B cell (primary cell): Measurements from ENCODE around the gene MUTYH. TPM values are rescaled to one million over a fixed set of nuclear protein-coding genes. Genes with fewer than 3 reads are reported as not detected.

Experiments used
- ATAC-seq: fragments of 200-7000 bp; cut with Tn5 transposase; one replicate; pipeline ENCODE4 v1.10.0; 2021; ENCODE audit warnings: low read depth, mild to moderate bottlenecking, moderate number of reproducible peaks, moderate library complexity
- CTCF ChIA-PET: fragments of 350-600 bp; sonication (Branson Sonifier 250); formaldehyde crosslinking; loops from one replicate; lab custom pipeline; 2021; ENCODE audit warnings: antibody characterized with exemption, inconsistent platforms; lab: Charles Lee
- POLR2A ChIA-PET: fragments of 350-600 bp; sonication (Branson Sonifier 250); formaldehyde crosslinking; loops from one replicate; lab custom pipeline; 2021; ENCODE audit warnings: antibody characterized with exemption; lab: Charles Lee
- DNase-seq: peaks from one replicate; pipeline ENCODE4 v3.0.0; 2013
- H2AFZ ChIP-seq: 2 replicates; pipeline ENCODE4 v1.6.1; 2012; ENCODE audit warnings: mild to moderate bottlenecking, low read depth, low read length; ENCODE audit not compliant: insufficient read depth, poor library complexity, severe bottlenecking
- H3K27ac ChIP-seq, 2 donors: 1 replicate in 1 of 2; 2 replicates in 1 of 2; pipeline ENCODE4 v1.5.1; 2012 to 2013; ENCODE audit warnings: low read length in 2 of 2, mild to moderate bottlenecking in 2 of 2, moderate library complexity in 1 of 2
- H3K27me3 ChIP-seq, 4 experiments: fragments of 200-600 bp in 1 of 4; sonication (generic) in 1 of 4; replicated peaks in 1 of 4; 1 replicate in 2 of 4; 2 replicates in 2 of 4; pipeline versions ENCODE4 v1.6.1 to v1.7.0; 2013 to 2016; ENCODE audit warnings: low read length in 3 of 4, mild to moderate bottlenecking in 2 of 4, mixed read lengths in 1 of 4, moderate library complexity in 1 of 4; ENCODE audit not compliant: insufficient read depth in 4 of 4, control insufficient read depth in 3 of 4; ENCODE audit errors: control extremely low read depth in 1 of 4
- H3K36me3 ChIP-seq, 2 experiments: replicated peaks in 1 of 2; 1 replicate in 1 of 2; 2 replicates in 1 of 2; pipeline versions ENCODE4 v1.6.1 to v1.7.1; 2013; ENCODE audit warnings: low read length in 1 of 2; ENCODE audit not compliant: insufficient read depth in 2 of 2, control insufficient read depth in 1 of 2; ENCODE audit errors: control extremely low read depth in 1 of 2, extremely low read depth in 1 of 2
- H3K4me1 ChIP-seq, 2 donors: fragments of 200-600 bp in 1 of 2; sonication (generic) in 1 of 2; 1 replicate in 1 of 2; 2 replicates in 1 of 2; pipeline versions ENCODE4 v1.5.1 to v1.6.1; 2013 to 2017; ENCODE audit warnings: low read length in 2 of 2; ENCODE audit not compliant: control insufficient read depth in 2 of 2, insufficient read depth in 2 of 2
- H3K4me2 ChIP-seq: replicated peaks from 2 replicates; pipeline ENCODE3; 2012; ENCODE audit warnings: mild to moderate bottlenecking, low read depth, low read length; ENCODE audit not compliant: poor library complexity, severe bottlenecking
- H3K4me3 ChIP-seq, 5 experiments: fragments of 200-600 bp in 1 of 5; sonication (generic) in 1 of 5; 1 replicate in 3 of 5; 2 replicates in 2 of 5; pipeline versions ENCODE4 v1.5.1 to v1.7.0; 2011 to 2016; ENCODE audit warnings: low read length in 4 of 5, mild to moderate bottlenecking in 4 of 5, low read depth in 2 of 5, control low read depth in 1 of 5, moderate library complexity in 1 of 5; ENCODE audit not compliant: insufficient read depth in 1 of 5; ENCODE audit errors: control extremely low read depth in 1 of 5, extremely low read depth in 1 of 5
- H3K79me2 ChIP-seq: fragments of 200-600 bp; sonication (generic); one replicate; pipeline ENCODE4 v1.6.0; 2016; ENCODE audit warnings: low read length; ENCODE audit not compliant: control insufficient read depth, insufficient read depth
- H3K9ac ChIP-seq: fragments of 200-600 bp; sonication (generic); 2 replicates; pipeline ENCODE4 v1.6.1; 2017; ENCODE audit warnings: mild to moderate bottlenecking, low read length, moderate library complexity
- H3K9me3 ChIP-seq, 3 donors: one replicate each; pipeline versions ENCODE4 v1.6.1 to v1.7.1; 2013; ENCODE audit warnings: low read length in 2 of 3; ENCODE audit not compliant: control insufficient read depth in 2 of 3, insufficient read depth in 1 of 3; ENCODE audit errors: control extremely low read depth in 1 of 3
- H4K20me1 ChIP-seq: 2 replicates; pipeline ENCODE4 v1.6.0; 2012; ENCODE audit warnings: mild to moderate bottlenecking, low read length; ENCODE audit not compliant: insufficient read depth, control insufficient read depth, poor library complexity, severe bottlenecking
- H3K27ac Mint-ChIP-seq: one replicate; pipeline ENCODE4 v1.8.0; 2021; ENCODE audit warnings: mixed read lengths
- H3K27me3 Mint-ChIP-seq: one replicate; pipeline ENCODE4 v1.8.0; 2021; ENCODE audit warnings: mixed read lengths
- H3K4me1 Mint-ChIP-seq: one replicate; pipeline ENCODE4 v1.8.0; 2021; ENCODE audit warnings: mixed read lengths
- H3K4me3 Mint-ChIP-seq: one replicate; pipeline ENCODE4 v1.8.0; 2021; ENCODE audit warnings: mixed read lengths
- H3K9me3 Mint-ChIP-seq: one replicate; pipeline ENCODE4 v1.8.0; 2022; ENCODE audit warnings: mixed read lengths; ENCODE audit not compliant: insufficient read depth
- EZH2 ChIP-seq: IDR thresholded peaks from 2 replicates; pipeline ENCODE4 v1.6.1; 2012; ENCODE audit warnings: borderline replicate concordance, low read depth, mild to moderate bottlenecking, moderate library complexity, low read length; ENCODE audit not compliant: insufficient read depth, poor library complexity, severe bottlenecking
- WGBS: methylation state at CpG from one replicate; pipeline ENCODE4 v1.1.5; 2013; ENCODE audit warnings: missing lambda C conversion rate; ENCODE audit not compliant: insufficient coverage; 5-methylcytosine and 5-hydroxymethylcytosine counted together
- intact Hi-C: fragments of 100-400 bp; cut with micrococcal nuclease; formaldehyde crosslinking; loops from one replicate; pipeline ENCODE4 v1.10.0; 2022
- polyA plus RNA-seq: library from polyadenylated mRNA; depleted of rRNA; stranded (reverse); fragments of >200 nt; gene quantifications from 2 replicates; pipeline ENCODE4 v1.2.3, GENCODE V29; 2012
- total RNA-seq, 2 donors: library from RNA; stranded (reverse); fragments of 120-200 nt in 1 of 2; gene quantifications; 1 replicate in 1 of 2; 2 replicates in 1 of 2; pipeline versions ENCODE4 v1.2.3 to v1.2.4, GENCODE V29; 2013 to 2022
- TF ChIP-seq, protein P1 (sequence below): fragments of 200-600 bp; IDR thresholded peaks from one replicate; pipeline ENCODE4 v1.8.0; 2022; ENCODE audit warnings: antibody characterized with exemption, mild to moderate bottlenecking

The MUTYH gene
- total and polyA plus RNA-seq, 2 donors (not counting 1 experiment from before 2014, with no cell fraction given): 65.0 to 68.5 TPM

DNA sequence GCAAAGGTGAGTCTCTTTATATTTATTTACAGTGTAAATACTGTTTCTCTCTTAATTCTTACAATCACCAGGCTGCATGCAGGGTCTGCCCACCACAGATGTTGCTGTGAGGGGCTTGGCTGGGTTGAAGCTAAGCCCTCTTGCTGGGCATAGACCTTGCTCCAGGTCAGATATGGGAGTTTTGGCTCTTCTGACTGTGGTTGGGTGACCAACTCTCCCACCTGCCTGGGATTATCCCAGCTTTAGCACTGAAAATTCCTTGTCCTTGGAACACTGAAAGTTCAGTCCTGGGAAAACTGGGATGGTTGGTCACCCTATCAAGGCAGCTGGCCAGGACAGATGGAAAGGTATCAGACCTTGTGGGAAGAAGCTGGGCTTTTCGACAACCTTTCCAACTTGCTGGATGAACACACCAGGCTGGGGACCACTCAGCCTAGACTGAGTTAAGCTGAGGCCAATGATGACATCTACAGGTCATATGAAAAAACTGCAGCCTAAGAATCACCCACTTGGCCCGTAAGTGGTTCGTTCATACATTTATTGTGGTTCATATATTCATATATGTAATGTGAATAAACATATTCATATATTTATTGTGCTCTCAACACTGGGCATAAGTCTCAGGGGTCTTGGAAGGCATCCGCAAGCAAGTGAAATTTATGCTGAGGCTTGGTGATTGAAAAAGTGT, 40.1 kb downstream of the MUTYH start:
- H3K4me3 ChIP-seq: no peak overlapping the region
- H4K20me1 ChIP-seq: no peaks in the 10 kb centered on the region
- no peak overlapping the region for H3K27ac ChIP-seq
- Mint-ChIP-seq H3K27ac (no peak overlapping the region), H3K4me3 (no peak overlapping the region), H3K4me1 (peaks cover 18% of the 10 kb centered on the region), H3K9me3 (no peaks in the 10 kb centered on the region), H3K27me3 (no peaks in the 10 kb centered on the region)
- H3K9me3 ChIP-seq: no peaks in the 10 kb centered on the region
- intact Hi-C loops: loop anchor here (1.0 kb wide), 4 partner anchors 282 to 569 kb away; partner anchors contain the start of gene RNU5D-1
- no peak for ATAC-seq
- no peaks in the 10 kb centered on the region for H3K36me3 ChIP-seq
- no peak overlapping the region for H3K9ac ChIP-seq
- no peaks in the 10 kb centered on the region for H3K79me2 ChIP-seq
- POLR2A ChIA-PET: interaction anchor here (0.6 to 1.6 kb wide), 2 partner anchors 285 to 462 kb away, joined by 3 to 8 read pairs; no protein-coding TSS in a partner anchor
- no peak for TF ChIP-seq EZH2
- TF ChIP-seq, protein P1, sequence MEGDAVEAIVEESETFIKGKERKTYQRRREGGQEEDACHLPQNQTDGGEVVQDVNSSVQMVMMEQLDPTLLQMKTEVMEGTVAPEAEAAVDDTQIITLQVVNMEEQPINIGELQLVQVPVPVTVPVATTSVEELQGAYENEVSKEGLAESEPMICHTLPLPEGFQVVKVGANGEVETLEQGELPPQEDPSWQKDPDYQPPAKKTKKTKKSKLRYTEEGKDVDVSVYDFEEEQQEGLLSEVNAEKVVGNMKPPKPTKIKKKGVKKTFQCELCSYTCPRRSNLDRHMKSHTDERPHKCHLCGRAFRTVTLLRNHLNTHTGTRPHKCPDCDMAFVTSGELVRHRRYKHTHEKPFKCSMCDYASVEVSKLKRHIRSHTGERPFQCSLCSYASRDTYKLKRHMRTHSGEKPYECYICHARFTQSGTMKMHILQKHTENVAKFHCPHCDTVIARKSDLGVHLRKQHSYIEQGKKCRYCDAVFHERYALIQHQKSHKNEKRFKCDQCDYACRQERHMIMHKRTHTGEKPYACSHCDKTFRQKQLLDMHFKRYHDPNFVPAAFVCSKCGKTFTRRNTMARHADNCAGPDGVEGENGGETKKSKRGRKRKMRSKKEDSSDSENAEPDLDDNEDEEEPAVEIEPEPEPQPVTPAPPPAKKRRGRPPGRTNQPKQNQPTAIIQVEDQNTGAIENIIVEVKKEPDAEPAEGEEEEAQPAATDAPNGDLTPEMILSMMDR: peak; percentile 83
- peaks cover 8 to 17% of the 10 kb centered on the region in 2 donors for H3K4me1 ChIP-seq
- CTCF ChIA-PET: interaction anchor here (0.7 to 9.3 kb wide), 29 partner anchors 9 to 602 kb away, joined by 3 to 388 read pairs (median 4); partner anchors contain the start of genes CCDC163, EIF2B3, HECTD3 and MMACHC
- H2AFZ ChIP-seq: no peak overlapping the region
- peak; percentile 76 for DNase-seq
- no peak overlapping the region for H3K4me2 ChIP-seq
- WGBS: 54% methylated on average over 2 of the region's 4 CpGs
- no peaks in the 10 kb centered on the region for H3K27me3 ChIP-seq

DNA sequence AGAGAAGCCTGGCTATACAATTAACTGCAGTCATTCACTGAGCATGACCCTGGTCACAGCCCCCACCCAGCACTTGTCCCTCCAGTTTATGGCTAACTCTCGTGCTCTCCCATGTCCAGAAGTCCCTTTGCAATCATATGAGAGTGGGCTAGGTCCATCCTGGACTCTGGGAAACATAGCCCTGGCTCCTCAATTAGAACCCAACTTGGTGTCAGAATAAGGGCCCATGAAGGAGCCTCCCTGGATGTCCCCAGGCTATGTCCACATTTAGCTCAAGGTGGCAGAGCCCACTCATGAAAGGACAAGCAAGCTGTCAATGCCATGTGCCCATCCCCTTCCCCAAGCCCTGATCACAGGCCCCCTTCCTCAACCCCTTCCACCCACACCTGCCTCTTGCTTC, 40.9 kb downstream of the MUTYH start:
- H3K4me1 ChIP-seq: peaks cover 1 to 9% of the 10 kb centered on the region in 2 donors
- no peaks in the 10 kb centered on the region for H3K36me3 ChIP-seq
- WGBS: 86% methylated on average over 1 of the region's 1 CpG
- DNase-seq (no peak), ATAC-seq (no peak)
- no peak overlapping the region for H3K4me3 ChIP-seq
- no peak overlapping the region for H3K9ac ChIP-seq
- TF ChIP-seq, protein P1: no peak
- TF ChIP-seq EZH2: no peak
- Mint-ChIP-seq H3K4me3 (no peak overlapping the region), H3K4me1 (peaks cover 9% of the 10 kb centered on the region), H3K27me3 (no peaks in the 10 kb centered on the region), H3K9me3 (no peaks in the 10 kb centered on the region), H3K27ac (no peak overlapping the region)
- no peaks in the 10 kb centered on the region for H3K79me2 ChIP-seq
- no peaks in the 10 kb centered on the region for H4K20me1 ChIP-seq
- H3K27ac ChIP-seq: no peak overlapping the region
- POLR2A ChIA-PET: interaction anchor here (1.6 kb wide), 1 partner anchor 284 kb away, joined by 8 read pairs; no protein-coding TSS in a partner anchor
- intact Hi-C loops: no loop called here
- no peak overlapping the region for H3K4me2 ChIP-seq
- H3K27me3 ChIP-seq: no peaks in the 10 kb centered on the region
- H3K9me3 ChIP-seq: no peaks in the 10 kb centered on the region
- CTCF ChIA-PET: interaction anchor here (1.0 to 9.3 kb wide), 13 partner anchors 25 to 590 kb away, joined by 3 to 388 read pairs (median 4); partner anchors contain the start of genes EIF2B3, HECTD3, MUTYH and RNU5D-1
- H2AFZ ChIP-seq: no peak overlapping the region
